Stimulated activated CD8-positive, alpha-beta memory T cell treated with anti-CD3 and anti-CD28 coated beads, Interleukin-4, amount 100 ng/mL, for 24 hours (primary cell): ENCODE measurements around the gene PPEF1.
"Not testable (repeated sequence)": the region's sequence is repeated elsewhere in the genome, so short reads cannot be mapped to it uniquely, and the experiment has no call there.

Source experiments
- DNase-seq: peaks from one replicate; pipeline ENCODE4 v3.0.0-alpha.2; 2020; ENCODE audit warnings: low read depth

PPEF1 gene

DNA sequence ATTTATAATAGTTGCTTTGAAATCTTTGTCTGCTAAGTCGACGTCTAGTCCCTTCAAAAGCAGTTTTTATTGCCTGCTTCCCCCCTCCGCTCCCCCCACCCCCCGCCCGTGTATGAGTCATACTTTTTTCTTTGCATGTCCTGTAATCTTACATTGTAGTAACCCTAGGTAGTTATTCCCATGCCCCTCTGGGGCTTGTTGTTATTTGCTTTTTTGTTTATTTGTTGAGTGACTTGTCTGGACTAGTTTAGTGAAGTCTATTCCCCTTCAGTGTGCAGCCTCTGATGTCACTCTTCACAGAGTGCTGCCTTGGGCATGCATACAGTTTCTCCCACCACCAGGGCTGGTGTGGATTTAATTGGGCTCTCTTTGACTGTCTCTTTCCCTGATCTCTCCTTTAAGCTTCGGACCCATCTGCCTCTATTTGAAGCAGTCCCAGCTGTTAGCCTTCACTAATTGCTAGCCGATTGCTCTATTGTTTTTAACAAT is 86.2 kb downstream of the PPEF1 start:
- DNase-seq: no peak

DNA sequence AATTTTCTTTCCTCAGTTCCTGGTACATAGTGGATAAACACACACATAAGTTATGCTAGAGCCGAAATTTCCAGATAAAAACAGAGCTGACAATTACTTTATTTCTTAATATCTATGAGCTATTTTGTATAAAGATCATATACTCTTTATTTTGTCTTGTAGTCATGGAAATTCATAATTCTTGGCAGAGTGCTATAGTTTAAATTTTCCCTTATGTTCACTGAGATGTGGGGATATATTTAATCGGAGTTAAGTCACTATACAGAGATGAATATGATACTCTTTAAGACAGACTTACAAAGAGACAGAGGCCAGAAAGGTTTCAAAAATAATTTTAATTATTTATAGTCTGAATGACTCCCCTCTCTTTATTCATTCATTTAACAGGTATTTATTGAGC is 89.7 kb downstream of the PPEF1 start:
- DNase-seq: no peak

GRCh38 chrX:18799911-18800310 is 92.5 kb downstream of the PPEF1 start:
- DNase-seq: no peak

- no peak for DNase-seq
These were observed 102.2 kb downstream of the PPEF1 start for GRCh38 chrX:18809641-18810040.

- DNase-seq: no peak
These were observed 103.0 kb downstream of the PPEF1 start for GRCh38 chrX:18810416-18810815.

DNA sequence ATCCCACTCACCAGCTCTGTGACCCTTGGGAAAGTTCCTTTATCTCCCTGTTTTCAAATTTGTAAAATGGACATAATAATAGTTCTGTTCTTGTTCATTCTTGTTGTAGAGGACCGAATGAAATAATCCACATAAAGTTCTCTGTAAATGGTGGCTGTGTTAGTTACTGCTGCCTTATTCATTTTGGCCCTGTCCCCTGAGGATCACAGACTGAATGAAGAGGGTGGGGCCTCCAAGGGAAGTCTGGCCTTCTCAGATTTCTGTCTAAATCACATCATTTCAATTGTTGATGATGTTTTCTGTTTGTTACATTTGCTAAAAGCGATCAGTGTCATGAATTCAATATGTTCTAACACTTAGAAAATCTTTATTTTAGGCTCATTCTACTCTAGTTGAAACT is 117.9 kb downstream of the PPEF1 start:
- no peak for DNase-seq

GRCh38 chrX:18828832-18829404 is 121.5 kb downstream of the PPEF1 start:
- no peak for DNase-seq

DNA sequence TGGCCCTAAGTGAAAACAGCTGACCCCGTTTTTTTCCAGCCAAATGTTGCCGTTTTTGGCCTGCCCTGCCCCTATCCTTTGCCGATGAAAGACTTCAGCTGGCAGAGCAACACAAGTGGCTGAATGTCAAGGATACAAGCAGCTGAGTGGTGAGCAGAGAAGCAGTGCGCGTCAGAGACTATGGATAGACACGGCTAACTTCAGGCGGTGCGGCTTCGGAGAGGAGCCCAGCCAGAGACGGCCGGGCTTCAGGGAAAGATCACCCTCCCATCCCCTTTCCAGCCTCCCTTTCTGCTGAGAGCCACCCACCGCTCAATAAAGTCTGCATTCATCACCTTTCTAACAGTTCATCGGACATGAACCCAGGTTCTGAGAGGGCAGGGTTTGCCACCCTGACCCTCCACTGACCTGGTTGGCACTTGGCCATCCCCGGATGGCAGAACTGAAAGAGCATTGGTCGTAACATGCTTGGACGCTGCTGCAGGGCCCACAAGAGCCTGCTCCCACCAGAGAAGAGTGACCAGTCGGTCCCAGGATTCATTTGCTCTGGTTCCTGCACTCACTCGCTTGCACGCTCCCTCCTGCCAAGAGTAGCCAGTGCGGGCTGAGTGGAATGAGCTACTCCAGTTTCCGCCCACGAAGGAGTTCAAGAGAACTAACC is 125.8 kb downstream of the PPEF1 start:
- no peak for DNase-seq

DNA sequence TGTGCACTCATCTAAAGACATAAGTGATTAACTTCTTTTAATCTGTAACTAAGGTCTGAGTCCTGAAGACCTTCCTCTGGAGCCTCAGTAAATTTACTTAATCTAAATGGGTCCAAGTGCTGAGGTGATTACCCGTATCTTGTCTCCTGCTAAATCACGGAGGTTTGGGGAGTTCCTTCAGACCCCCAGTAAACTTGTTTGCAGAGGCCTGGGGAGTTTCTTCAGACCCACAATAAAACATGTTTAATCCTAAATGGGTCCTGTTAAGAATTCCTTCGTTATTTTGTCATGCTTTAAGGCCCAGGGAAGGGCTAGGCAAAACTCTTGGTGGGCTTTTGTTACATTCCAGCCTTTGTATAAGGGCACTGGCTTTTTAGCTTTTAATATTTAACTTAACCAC is 140.5 kb downstream of the PPEF1 start:
- DNase-seq: not testable (repeated sequence)

DNA sequence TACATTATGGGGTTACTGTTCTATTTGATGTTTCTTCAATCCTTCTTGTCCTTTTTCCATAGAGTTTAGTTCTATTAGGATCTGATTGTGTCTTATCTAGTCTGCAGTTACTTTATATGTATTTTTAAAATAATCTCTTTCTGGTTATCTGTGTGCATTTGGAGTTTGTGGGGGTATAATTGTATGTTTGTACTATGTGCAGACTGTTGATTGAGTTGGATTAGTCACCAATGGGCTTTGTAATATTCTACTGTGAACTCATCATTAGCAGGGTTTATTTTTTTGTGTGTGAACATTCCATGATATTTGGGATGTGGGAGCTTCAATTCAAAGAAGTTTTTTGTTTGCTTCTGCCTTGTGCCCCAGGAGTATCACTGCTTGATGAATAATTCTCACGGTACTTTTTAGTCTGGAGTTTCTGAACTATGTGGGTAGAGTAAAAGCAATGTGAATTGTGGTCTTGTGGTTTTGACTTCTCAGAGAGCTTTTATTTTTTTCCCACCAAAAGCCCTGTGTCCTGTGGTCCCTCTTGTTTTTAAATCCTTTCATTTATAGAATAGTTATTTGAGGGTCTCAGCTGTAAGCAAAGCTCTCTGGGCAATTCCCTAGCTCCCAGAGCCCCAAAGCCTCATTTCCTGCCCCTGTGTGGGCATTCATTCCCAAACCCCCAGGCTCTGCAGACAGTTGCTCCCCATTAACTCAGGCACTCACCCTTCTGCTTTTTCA is 148.6 kb downstream of the PPEF1 start:
- no peak for DNase-seq

- DNase-seq: no peak
These were observed 149.2 kb downstream of the PPEF1 start for GRCh38 chrX:18856645-18856997.

GRCh38 chrX:18861511-18861910 is 154.1 kb downstream of the PPEF1 start:
- DNase-seq: no peak

DNA sequence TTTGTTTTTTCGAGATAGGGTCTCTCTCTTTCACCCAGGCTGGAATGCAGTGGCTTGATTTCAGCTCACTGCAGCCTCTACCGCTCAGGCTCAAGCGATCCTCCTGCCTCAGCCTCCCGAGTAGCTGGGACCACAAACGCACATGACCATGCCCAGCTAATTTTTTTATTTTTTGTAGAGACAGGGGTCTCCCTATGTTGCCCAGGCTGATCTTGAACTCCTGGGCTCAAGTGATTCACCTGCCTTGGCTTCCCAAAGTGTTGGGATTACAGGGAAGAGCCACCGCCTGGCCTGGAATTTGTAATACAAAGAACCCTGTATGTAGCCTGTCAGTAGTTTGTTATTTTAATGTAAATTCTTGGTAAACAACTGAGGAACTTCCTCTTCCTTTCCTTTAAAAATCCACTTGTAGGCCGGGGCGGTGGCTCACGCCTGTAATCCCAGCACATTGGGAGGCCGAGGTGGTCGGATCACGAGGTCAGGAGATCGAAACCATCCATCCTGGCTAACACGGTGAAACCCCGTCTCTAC is 157.0 kb downstream of the PPEF1 start:
- no peak for DNase-seq

GRCh38 chrX:18871161-18871890 is 163.9 kb downstream of the PPEF1 start:
- DNase-seq: no peak

DNA sequence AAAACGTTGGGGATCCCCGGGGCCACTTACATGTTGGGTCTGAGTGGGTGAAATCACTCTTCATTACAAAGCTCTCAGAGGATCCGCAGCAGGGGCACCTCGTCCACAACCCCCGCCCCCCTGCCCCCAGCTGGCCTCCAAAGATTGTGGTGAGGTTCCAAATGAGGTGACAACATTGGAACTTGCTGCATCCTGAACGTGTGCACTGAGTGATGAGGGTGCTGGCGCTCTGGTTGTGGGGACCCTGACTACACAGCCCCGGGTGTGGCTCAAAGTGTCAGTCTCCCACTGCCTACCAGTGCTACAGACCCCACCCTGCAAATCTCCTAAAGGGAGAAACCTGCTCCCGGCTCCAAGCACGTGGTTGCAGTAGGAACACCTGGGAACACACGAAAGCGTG is 164.5 kb downstream of the PPEF1 start:
- no peak for DNase-seq

DNA sequence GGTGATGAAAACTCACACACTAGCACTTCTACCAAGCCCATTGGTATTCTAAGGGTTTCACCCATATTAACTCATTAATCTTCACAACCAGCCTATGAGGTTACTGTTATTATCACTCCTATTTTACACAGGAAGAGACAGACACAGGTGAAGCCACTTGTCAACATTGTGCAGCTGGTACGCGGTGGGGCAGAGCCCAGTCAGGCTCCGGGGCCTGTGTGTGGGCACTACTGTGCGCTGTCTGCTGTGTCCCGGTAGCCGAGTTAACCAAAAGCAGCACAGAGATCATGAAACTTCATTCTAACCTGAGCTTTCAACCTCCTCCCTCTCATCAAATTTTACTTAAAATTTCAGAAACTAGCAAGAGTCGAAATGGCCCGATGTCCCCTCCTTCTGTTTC is 165.2 kb downstream of the PPEF1 start:
- no peak for DNase-seq

DNA sequence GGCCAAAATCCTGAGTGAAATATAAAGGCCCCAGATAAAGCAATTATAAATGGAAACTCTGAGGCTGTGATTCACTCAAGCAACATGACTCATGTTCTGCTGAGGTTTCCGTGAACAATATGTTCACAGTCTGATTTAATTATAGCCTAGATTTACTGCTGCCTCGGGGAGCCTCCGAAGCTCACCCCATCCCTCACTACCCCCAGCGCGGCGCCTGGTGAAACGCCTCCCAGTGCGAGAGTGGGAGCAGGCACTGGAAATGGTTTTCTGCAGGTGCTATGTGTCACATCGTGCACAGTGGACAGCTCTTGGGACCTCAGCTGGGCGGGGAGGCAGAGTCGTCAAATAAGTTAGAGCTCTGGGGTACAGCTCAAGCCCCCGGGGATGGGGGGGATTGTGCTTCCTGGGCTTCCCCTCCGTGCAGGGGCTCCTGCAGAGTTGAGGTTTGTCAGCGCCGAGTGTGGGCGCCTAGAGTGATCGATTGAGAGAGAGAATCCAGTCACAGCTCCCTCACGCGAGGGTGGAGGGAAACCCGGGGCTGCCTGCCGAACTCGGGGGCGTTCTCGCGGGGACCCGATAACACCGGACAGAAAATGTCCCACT is 165.8 kb downstream of the PPEF1 start:
- DNase-seq: no peak

GRCh38 chrX:18873836-18874235 is 166.4 kb downstream of the PPEF1 start:
- DNase-seq: no peak

DNA sequence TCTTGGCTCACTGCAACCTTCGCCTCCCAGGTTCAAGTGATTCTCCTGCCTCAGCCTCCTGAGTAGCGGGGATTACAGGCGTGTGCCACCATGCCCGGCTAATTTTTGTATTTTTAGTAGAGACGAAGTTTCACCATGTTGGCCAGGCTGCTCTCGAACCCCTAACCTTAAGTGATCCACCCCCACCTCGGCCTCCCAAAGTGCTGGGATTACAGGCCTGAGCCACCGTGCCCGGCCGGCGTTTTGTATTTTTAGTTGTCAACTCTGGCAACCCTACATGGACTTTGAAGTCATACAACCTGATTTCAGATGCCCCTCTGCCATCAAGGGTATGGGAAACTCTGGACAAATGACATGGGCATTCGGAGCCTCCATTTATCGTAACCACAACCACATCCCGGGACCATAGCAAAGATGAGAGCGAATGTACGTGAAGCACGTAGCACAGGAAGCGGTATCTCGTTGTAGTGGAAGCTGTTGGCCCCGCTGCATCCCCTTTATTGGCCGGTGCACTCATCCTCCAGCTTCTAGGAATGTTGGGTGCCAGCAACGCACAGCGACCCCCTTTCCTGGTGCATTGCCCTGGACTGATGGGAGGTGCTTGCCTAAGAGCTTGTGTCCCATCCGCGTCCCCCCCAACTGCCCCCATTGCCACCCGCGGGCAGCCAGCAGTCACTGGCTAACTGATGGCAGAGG is 167.3 kb downstream of the PPEF1 start:
- DNase-seq: no peak

- DNase-seq: no peak
These were observed 167.9 kb downstream of the PPEF1 start for GRCh38 chrX:18875256-18875878.

- no peak for DNase-seq
These were observed 170.0 kb downstream of the PPEF1 start for GRCh38 chrX:18877469-18877868.
